GM12878 (cell line): ENCODE results near the gene MGME1. TPM values are rescaled to one million over a fixed set of nuclear protein-coding genes. Genes with fewer than 3 reads are reported as not detected.

Experiments used
- ATAC-seq: fragments of 200-7000 bp; cut with Tn5 transposase; 3 replicates; pipeline ENCODE4 v1.9.1; 2020; ENCODE audit warnings: mild to moderate bottlenecking, moderate library complexity
- BruUV-seq: library from RNA; stranded (reverse); fragments of 400-500 nt; replicated peaks from 2 replicates; lab custom pipeline; 2021; lab: Mats Ljungman, UMichigan
- CTCF ChIA-PET: fragments of 300-600 bp; sonication (Branson Sonifier 250); formaldehyde crosslinking; extraction: SDS; loops from one replicate; lab custom pipeline; 2021; ENCODE audit warnings: inconsistent platforms; lab: Yijun Ruan, JAX
- POLR2A ChIA-PET: fragments of 350-600 bp; formaldehyde crosslinking; extraction: SDS; loops from one replicate; lab custom pipeline; 2021; ENCODE audit warnings: inconsistent platforms; lab: Charles Lee
- RAD21 ChIA-PET: fragments of 300-600 bp; sonication (Branson Sonifier 250); formaldehyde crosslinking; loops from one replicate; lab custom pipeline; 2023; ENCODE audit warnings: antibody characterized with exemption; ENCODE audit not compliant: unreplicated experiment; lab: Charles Lee
- SMC1A ChIA-PET: fragments of 300-600 bp; sonication (Branson Sonifier 250); formaldehyde crosslinking; loops from one replicate; lab custom pipeline; 2023; ENCODE audit not compliant: unreplicated experiment, uncharacterized antibody; lab: Charles Lee
- DNase-seq: peaks from one replicate; pipeline ENCODE4 v3.0.0-alpha.2; 2011; ENCODE audit warnings: low read depth, low spot score
- FAIRE-seq: peaks from 3 replicates; lab custom pipeline; 2011; peaks lifted over from hg19 to GRCh38; lab: Jason Lieb, UNC
- H2AFZ ChIP-seq: 2 replicates; pipeline ENCODE4 v1.6.0; 2011; ENCODE audit warnings: low read depth, low read length, control low read depth; ENCODE audit not compliant: control insufficient read depth
- H3K27ac ChIP-seq: 2 replicates; pipeline ENCODE4 v1.5.1; 2011; ENCODE audit warnings: control low read depth; ENCODE audit not compliant: control insufficient read depth, insufficient read depth
- H3K27me3 ChIP-seq, 2 experiments: replicated peaks in 1 of 2; 2 replicates each; pipeline versions ENCODE4 v1.6.0 to v1.6.1; 2011; ENCODE audit warnings: low read length in 1 of 2; ENCODE audit not compliant: control insufficient read depth in 2 of 2, insufficient read depth in 2 of 2
- H3K36me3 ChIP-seq, 2 experiments: 2 replicates each; pipeline ENCODE4 v1.5.1; 2011; ENCODE audit warnings: low read length in 1 of 2; ENCODE audit not compliant: control insufficient read depth in 2 of 2, insufficient read depth in 2 of 2
- H3K4me1 ChIP-seq: 2 replicates; pipeline ENCODE4 v1.6.1; 2011; ENCODE audit warnings: mild to moderate bottlenecking, low read length, moderate library complexity, mixed read lengths; ENCODE audit not compliant: control insufficient read depth, insufficient read depth
- H3K4me2 ChIP-seq: 2 replicates; pipeline ENCODE4 v1.6.0; 2011; ENCODE audit warnings: control low read depth; ENCODE audit not compliant: control insufficient read depth, insufficient read depth
- H3K4me3 ChIP-seq: fragments of 200-600 bp; sonication (generic); 2 replicates; pipeline ENCODE4 v1.5.1; 2016
- H3K79me2 ChIP-seq: 2 replicates; pipeline ENCODE4 v1.6.0; 2011; ENCODE audit warnings: low read length; ENCODE audit not compliant: control insufficient read depth, insufficient read depth
- H3K9ac ChIP-seq: 2 replicates; pipeline ENCODE4 v1.8.0; 2011; ENCODE audit warnings: low read length, control low read depth, mixed read lengths; ENCODE audit not compliant: control insufficient read depth, insufficient read depth
- H3K9me3 ChIP-seq: replicated peaks from 3 replicates; pipeline ENCODE4 v1.5.1; 2011; ENCODE audit warnings: mild to moderate bottlenecking, low read length; ENCODE audit not compliant: control insufficient read depth, insufficient read depth
- H4K20me1 ChIP-seq: 2 replicates; pipeline ENCODE4 v1.6.0; 2011; ENCODE audit not compliant: control insufficient read depth, insufficient read depth
- CBX3 ChIP-seq: fragments of 200-600 bp; sonication (generic); IDR thresholded peaks from 2 replicates; pipeline ENCODE4 v1.6.1; 2016; ENCODE audit warnings: low read depth, borderline replicate concordance
- CHD1 ChIP-seq: IDR thresholded peaks from 2 replicates; pipeline ENCODE4 v1.6.1; 2012; ENCODE audit warnings: low read depth, low read length, improper control_type of control experiment
- FOS ChIP-seq: IDR thresholded peaks from 3 replicates; pipeline ENCODE4 v1.6.1; 2011; ENCODE audit warnings: borderline replicate concordance; ENCODE audit not compliant: insufficient read length; ENCODE audit errors: extremely low read depth
- LARP7 ChIP-seq: fragments of 450-650 bp; IDR thresholded peaks from 2 replicates; pipeline ENCODE4 v1.6.1; 2017; ENCODE audit warnings: mild to moderate bottlenecking
- RAD51 ChIP-seq: fragments of 450-650 bp; IDR thresholded peaks from 2 replicates; pipeline ENCODE4 v1.6.1; 2016; ENCODE audit warnings: moderate library complexity, mild to moderate bottlenecking, inconsistent platforms
- ZNF384 ChIP-seq: IDR thresholded peaks from 2 replicates; pipeline ENCODE4 v1.6.1; 2012; ENCODE audit warnings: low read depth, mild to moderate bottlenecking, low read length, improper control_type of control experiment, borderline replicate concordance
- WGBS: methylation state at CpG from one replicate; pipeline ENCODE4 v1.1.6; 2016; ENCODE audit warnings: low lambda C conversion rate; ENCODE audit not compliant: insufficient replicate concordance, insufficient coverage; ENCODE audit errors: missing lambda C conversion rate; 5-methylcytosine and 5-hydroxymethylcytosine counted together
- in situ Hi-C: fragments of 300-500 bp; cut with MboI; formaldehyde crosslinking; loops from 9 replicates; pipeline ENCODE4 v1.14.3; 2018; ENCODE audit warnings: mixed read lengths
- intact Hi-C: fragments of 100-400 bp; cut with micrococcal nuclease; formaldehyde crosslinking; loops from one replicate; pipeline ENCODE4 v1.14.2; 2022; ENCODE audit not compliant: unreplicated experiment
- polyA plus RNA-seq, 11 experiments: library from polyadenylated mRNA; depleted of rRNA in 4 of 11; unstranded in 6 of 11; stranded (reverse) in 5 of 11; fragments of >200 nt; fragmentation: Nextera tagmentation in 4 of 11; fragmentation: Illumina TruSeq in 1 of 11; extraction: Ambion mirVana in 4 of 11; extraction: Trizol in 1 of 11; gene quantifications; 1 replicate in 1 of 11; 2 replicates in 10 of 11; pipeline versions ENCODE4 v1.2.1 to v1.2.3, GENCODE V29; 2011 to 2016; ENCODE audit warnings: inconsistent platforms in 2 of 11, missing spikeins in 2 of 11, low read depth in 1 of 11
- total RNA-seq, 4 experiments: library from RNA; depleted of rRNA in 3 of 4; stranded (reverse); fragments of >200 nt in 3 of 4; fragmentation: Illumina TruSeq in 1 of 4; extraction: Trizol in 1 of 4; gene quantifications; 2 replicates each; pipeline versions ENCODE4 v1.2.1 to v1.2.3, GENCODE V29; 2013 to 2021
- TF ChIP-seq, protein P1 (sequence below): fragments of 450-650 bp; IDR thresholded peaks from 2 replicates; pipeline ENCODE4 v1.6.1; 2018; ENCODE audit warnings: borderline replicate concordance, mild to moderate bottlenecking; ENCODE audit not compliant: partially characterized antibody

The MGME1 gene
- total and polyA plus RNA-seq, 10 of the 15 experiments (the other 5 are each of a cell fraction or from before 2014, with no cell fraction given) = 13.4 to 44.8 (median 30.6) TPM

DNA sequence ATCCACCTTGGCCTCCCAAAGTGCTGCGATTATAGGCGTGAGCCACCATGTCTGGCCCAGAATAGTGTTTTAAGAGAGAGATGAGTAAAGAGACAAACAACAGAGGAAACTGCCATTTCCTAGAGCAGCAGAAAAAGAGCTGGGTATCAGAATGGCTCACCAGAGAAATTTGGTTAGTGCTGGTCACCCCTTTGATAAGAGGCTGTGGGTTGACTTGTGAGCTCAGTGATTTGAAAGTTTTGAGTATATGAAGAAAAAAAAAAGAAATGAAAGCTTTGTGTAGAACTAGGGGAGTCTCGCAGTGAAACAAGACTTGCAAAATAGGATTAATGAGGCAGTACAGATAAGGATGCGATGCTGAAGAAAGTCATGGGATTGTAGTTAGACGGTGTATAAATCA lies 29.6 kb downstream of the MGME1 start (continued):
- TF ChIP-seq, protein P1, sequence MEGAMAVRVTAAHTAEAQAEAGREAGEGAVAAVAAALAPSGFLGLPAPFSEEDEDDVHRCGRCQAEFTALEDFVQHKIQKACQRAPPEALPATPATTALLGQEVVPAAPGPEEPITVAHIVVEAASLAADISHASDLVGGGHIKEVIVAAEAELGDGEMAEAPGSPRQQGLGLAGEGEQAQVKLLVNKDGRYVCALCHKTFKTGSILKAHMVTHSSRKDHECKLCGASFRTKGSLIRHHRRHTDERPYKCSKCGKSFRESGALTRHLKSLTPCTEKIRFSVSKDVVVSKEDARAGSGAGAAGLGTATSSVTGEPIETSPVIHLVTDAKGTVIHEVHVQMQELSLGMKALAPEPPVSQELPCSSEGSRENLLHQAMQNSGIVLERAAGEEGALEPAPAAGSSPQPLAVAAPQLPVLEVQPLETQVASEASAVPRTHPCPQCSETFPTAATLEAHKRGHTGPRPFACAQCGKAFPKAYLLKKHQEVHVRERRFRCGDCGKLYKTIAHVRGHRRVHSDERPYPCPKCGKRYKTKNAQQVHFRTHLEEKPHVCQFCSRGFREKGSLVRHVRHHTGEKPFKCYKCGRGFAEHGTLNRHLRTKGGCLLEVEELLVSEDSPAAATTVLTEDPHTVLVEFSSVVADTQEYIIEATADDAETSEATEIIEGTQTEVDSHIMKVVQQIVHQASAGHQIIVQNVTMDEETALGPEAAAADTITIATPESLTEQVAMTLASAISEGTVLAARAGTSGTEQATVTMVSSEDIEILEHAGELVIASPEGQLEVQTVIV = no peak
- TF ChIP-seq CHD1 = no peak

DNA sequence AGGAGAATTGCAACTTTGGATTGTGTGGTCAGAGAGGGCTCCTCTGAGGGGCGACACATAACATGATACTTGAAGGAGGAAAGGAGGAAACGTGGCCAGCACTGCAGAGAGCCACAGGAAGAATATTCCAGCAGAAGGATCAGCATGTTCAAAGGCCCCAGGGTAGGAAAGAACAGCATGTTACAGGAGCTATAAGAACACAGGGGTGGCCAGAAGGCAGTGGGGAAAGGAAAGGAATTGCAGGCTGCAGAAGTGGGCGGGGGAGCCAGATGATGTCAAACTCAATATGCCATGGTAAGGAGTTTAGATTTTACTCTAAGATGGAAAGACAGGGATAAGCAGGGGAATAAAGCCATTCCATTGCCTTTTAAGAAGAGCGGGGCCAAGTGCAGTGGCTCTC lies 30.7 kb downstream of the MGME1 start:
- no peaks in the 10 kb centered on the region for H3K9me3 ChIP-seq
- H3K79me2 ChIP-seq = no peaks in the 10 kb centered on the region
- no peak overlapping the region for H3K4me2 ChIP-seq
- POLR2A ChIA-PET = no interaction called here
- H3K27ac ChIP-seq = no peak overlapping the region
- H3K4me3 ChIP-seq = no peak overlapping the region
- CTCF ChIA-PET = interaction anchor here (0.6 to 7.3 kb wide), 6 partner anchors 12 to 348 kb away, joined by 3 to 45 read pairs (median 5); no protein-coding TSS in a partner anchor
- peaks cover 19% of the 10 kb centered on the region for H3K4me1 ChIP-seq
- RAD21 ChIA-PET = interaction anchor here (0.7 to 2.0 kb wide), 5 partner anchors 16 to 317 kb away, joined by 3 to 5 read pairs (median 3); partner anchors contain the start of gene RRBP1
- intact Hi-C loops = loop anchor here (5.0 kb wide), 1 partner anchor 492 kb away; no protein-coding TSS in a partner anchor
- no peak overlapping the region for H3K9ac ChIP-seq
- H3K36me3 ChIP-seq = no peaks in the 10 kb centered on the region
- no peak for TF ChIP-seq ZNF384
- TF ChIP-seq CBX3 = no peak
- TF ChIP-seq LARP7 = no peak
- TF ChIP-seq FOS = no peak
- no peak for TF ChIP-seq RAD51
- SMC1A ChIA-PET = interaction anchor here (1.0 to 2.6 kb wide), 3 partner anchors 41 to 104 kb away, joined by 4 to 5 read pairs (median 4); no protein-coding TSS in a partner anchor
- no peaks in the 10 kb centered on the region for H3K27me3 ChIP-seq
- WGBS = 45% methylated on average over 4 of the region's 4 CpGs
- FAIRE-seq (no peak), DNase-seq (no peak), ATAC-seq (no peak)
- BruUV-seq = no TSS peak
- H2AFZ ChIP-seq = no peak overlapping the region
- in situ Hi-C loops = loop anchor here (5.0 kb wide), 1 partner anchor 462 kb away; no protein-coding TSS in a partner anchor
- no peaks in the 10 kb centered on the region for H4K20me1 ChIP-seq
